OCI-LY3 (cell line): ENCODE results near the gene RNASEL.
A peak's percentile ranks its signal among the peaks of the same experiment; 100 is the strongest.

Experiments used
- H2AFZ ChIP-seq: fragments of 200-600, 300-600 bp; shearing (Covaris generic); 2 replicates; pipeline ENCODE4 v1.6.0; 2014; ENCODE audit warnings: antibody characterized with exemption, low read depth, low read length
- H3K27ac ChIP-seq: fragments of 200-600, 300-600 bp; sonication (generic); 2 replicates; pipeline ENCODE4 v1.5.1; 2014; ENCODE audit warnings: mild to moderate bottlenecking, low read length, moderate library complexity, mixed read lengths
- H3K27me3 ChIP-seq: fragments of 200-600, 300-600 bp; sonication (generic); 2 replicates; pipeline ENCODE4 v1.6.1; 2014; ENCODE audit warnings: low read depth, low read length, mixed read lengths
- H3K36me3 ChIP-seq: fragments of 200-600, 300-600 bp; sonication (generic); replicated peaks from 2 replicates; pipeline ENCODE3; 2014; ENCODE audit warnings: low read depth, low read length, mixed read lengths
- H3K4me1 ChIP-seq: fragments of 300-600, 200-600 bp; sonication (generic); 2 replicates; pipeline ENCODE4 v1.6.1; 2014; ENCODE audit warnings: low read length, mixed read lengths
- H3K4me2 ChIP-seq: fragments of 200-600, 300-600 bp; sonication (generic); 2 replicates; pipeline ENCODE4 v1.6.1; 2014; ENCODE audit warnings: low read length, mixed read lengths
- H3K4me3 ChIP-seq: fragments of 300-600, 200-600 bp; sonication (generic); 2 replicates; pipeline ENCODE4 v1.5.1; 2014; ENCODE audit warnings: antibody characterized with exemption, mild to moderate bottlenecking, low read length, moderate library complexity
- H3K79me2 ChIP-seq: fragments of 300-600, 200-600 bp; shearing (Covaris generic); 2 replicates; pipeline ENCODE4 v1.6.1; 2014; ENCODE audit warnings: mild to moderate bottlenecking, low read length, mixed read lengths
- H3K9ac ChIP-seq: fragments of 300-600, 200-600 bp; shearing (Covaris generic); 2 replicates; pipeline ENCODE4 v1.6.0; 2014; ENCODE audit warnings: mild to moderate bottlenecking, low read length, moderate library complexity
- H3K9me3 ChIP-seq: fragments of 200-600, 300-600 bp; shearing (Covaris generic); 2 replicates; pipeline ENCODE4 v1.6.1; 2014; ENCODE audit warnings: low read length, mixed read lengths; ENCODE audit not compliant: insufficient read depth
- H4K20me1 ChIP-seq: fragments of 200-600, 300-600 bp; sonication (generic); 2 replicates; pipeline ENCODE4 v1.6.1; 2016; ENCODE audit warnings: low read length, mixed read lengths; ENCODE audit not compliant: insufficient read depth
- EZH2phosphoT487 ChIP-seq: fragments of 200-600 bp; shearing (Covaris generic); IDR thresholded peaks from 2 replicates; pipeline ENCODE4 v1.6.1; 2018; ENCODE audit warnings: antibody characterized with exemption, mixed run types, low read depth
- TF ChIP-seq, protein P1 (sequence below): fragments of 200-600, 300-600 bp; sonication (generic); IDR thresholded peaks from 2 replicates; pipeline ENCODE4 v1.5.1; 2014; ENCODE audit warnings: antibody characterized with exemption, low read length, low read depth

Gene RNASEL

DNA sequence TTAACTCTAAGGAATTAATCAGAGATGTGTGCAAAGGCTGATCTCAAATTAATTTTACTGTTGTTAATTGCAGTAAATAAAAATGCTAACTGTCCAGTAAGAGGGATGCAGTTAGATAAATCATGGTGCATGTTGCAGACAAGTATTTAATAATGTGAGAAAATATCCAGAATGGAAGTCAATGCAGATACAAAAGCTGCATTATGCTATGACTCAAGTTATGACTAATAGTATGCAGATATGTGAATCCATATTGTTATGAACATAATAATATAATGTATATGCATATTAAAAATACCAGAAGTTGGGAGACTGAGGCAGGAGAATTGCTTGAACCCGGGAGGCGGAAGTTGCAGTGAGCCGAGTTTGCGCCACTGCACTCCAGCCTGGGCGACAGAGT, 21.4 kb downstream of the RNASEL start:
- H3K36me3 ChIP-seq: peaks cover 16% of the 10 kb centered on the region
- no peak for TF ChIP-seq EZH2phosphoT487
- TF ChIP-seq, protein P1, sequence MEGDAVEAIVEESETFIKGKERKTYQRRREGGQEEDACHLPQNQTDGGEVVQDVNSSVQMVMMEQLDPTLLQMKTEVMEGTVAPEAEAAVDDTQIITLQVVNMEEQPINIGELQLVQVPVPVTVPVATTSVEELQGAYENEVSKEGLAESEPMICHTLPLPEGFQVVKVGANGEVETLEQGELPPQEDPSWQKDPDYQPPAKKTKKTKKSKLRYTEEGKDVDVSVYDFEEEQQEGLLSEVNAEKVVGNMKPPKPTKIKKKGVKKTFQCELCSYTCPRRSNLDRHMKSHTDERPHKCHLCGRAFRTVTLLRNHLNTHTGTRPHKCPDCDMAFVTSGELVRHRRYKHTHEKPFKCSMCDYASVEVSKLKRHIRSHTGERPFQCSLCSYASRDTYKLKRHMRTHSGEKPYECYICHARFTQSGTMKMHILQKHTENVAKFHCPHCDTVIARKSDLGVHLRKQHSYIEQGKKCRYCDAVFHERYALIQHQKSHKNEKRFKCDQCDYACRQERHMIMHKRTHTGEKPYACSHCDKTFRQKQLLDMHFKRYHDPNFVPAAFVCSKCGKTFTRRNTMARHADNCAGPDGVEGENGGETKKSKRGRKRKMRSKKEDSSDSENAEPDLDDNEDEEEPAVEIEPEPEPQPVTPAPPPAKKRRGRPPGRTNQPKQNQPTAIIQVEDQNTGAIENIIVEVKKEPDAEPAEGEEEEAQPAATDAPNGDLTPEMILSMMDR: no peak
- no peak overlapping the region for H2AFZ ChIP-seq
- peaks cover 12% of the 10 kb centered on the region; the same call in 1 of the 2 replicates for H3K9me3 ChIP-seq
- H3K9ac ChIP-seq: no peak overlapping the region
- no peaks in the 10 kb centered on the region for H4K20me1 ChIP-seq
- no peak overlapping the region for H3K4me2 ChIP-seq
- no peak overlapping the region for H3K4me3 ChIP-seq
- no peaks in the 10 kb centered on the region for H3K27me3 ChIP-seq
- no peaks in the 10 kb centered on the region for H3K79me2 ChIP-seq
- peaks cover 64% of the 10 kb centered on the region for H3K4me1 ChIP-seq
- peak overlapping the region; percentile 94; the same call in 1 of the 2 replicates for H3K27ac ChIP-seq

GRCh38 chr1:182565537-182565936, 23.5 kb downstream of the RNASEL start:
- Histone ChIP-seq H3K36me3 (peaks cover 14% of the 10 kb centered on the region), H2AFZ (no peak overlapping the region), H3K4me1 (peaks cover 45% of the 10 kb centered on the region), H3K9me3 (peaks cover 12% of the 10 kb centered on the region; the same call in 1 of the 2 replicates), H3K4me2 (no peak overlapping the region), H3K9ac (no peak overlapping the region), H3K4me3 (no peak overlapping the region), H4K20me1 (no peaks in the 10 kb centered on the region), H3K27ac (no peak overlapping the region), H3K27me3 (no peaks in the 10 kb centered on the region), H3K79me2 (no peaks in the 10 kb centered on the region)
- no peak for TF ChIP-seq EZH2phosphoT487
- TF ChIP-seq, protein P1: no peak

- Histone ChIP-seq H3K79me2 (no peaks in the 10 kb centered on the region), H3K9ac (no peak overlapping the region), H3K4me1 (peaks cover 35% of the 10 kb centered on the region), H3K4me2 (no peak overlapping the region), H3K9me3 (peaks cover 12% of the 10 kb centered on the region; the same call in 1 of the 2 replicates), H3K27me3 (no peaks in the 10 kb centered on the region), H3K4me3 (no peak overlapping the region), H3K36me3 (peaks cover 14% of the 10 kb centered on the region), H2AFZ (no peak overlapping the region), H3K27ac (no peak overlapping the region), H4K20me1 (no peaks in the 10 kb centered on the region)
- no peak for TF ChIP-seq EZH2phosphoT487
- TF ChIP-seq, protein P1: no peak
Observed at GRCh38 chr1:182564406-182565004, 24.6 kb downstream of the RNASEL start.

- Histone ChIP-seq H3K4me1 (peaks cover 28% of the 10 kb centered on the region), H3K27me3 (no peaks in the 10 kb centered on the region), H3K27ac (no peak overlapping the region), H3K9me3 (peaks cover 12% of the 10 kb centered on the region; the same call in 1 of the 2 replicates), H2AFZ (no peak overlapping the region), H4K20me1 (no peaks in the 10 kb centered on the region), H3K4me2 (no peak overlapping the region), H3K9ac (no peak overlapping the region), H3K4me3 (no peak overlapping the region), H3K36me3 (peaks cover 14% of the 10 kb centered on the region), H3K79me2 (no peaks in the 10 kb centered on the region)
- no peak for TF ChIP-seq EZH2phosphoT487
- TF ChIP-seq, protein P1: no peak
Observed at GRCh38 chr1:182563095-182563494, 26.0 kb downstream of the RNASEL start.
